HepG2 (cell line): ENCODE results near the gene ZFPL1. TPM values are rescaled to one million over a fixed set of nuclear protein-coding genes. Genes with fewer than 3 reads are reported as not detected.
A peak's percentile ranks its signal among the peaks of the same experiment; 100 is the strongest.

ENCODE experiments used
- BCL3 ChIP-seq: sonication (generic); formaldehyde crosslinking; IDR thresholded peaks from 2 replicates; pipeline ENCODE4 v1.5.1; 2020; ENCODE audit warnings: mild to moderate bottlenecking, missing genetic modification reagents, moderate library complexity
- DBP ChIP-seq: sonication (generic); formaldehyde crosslinking; IDR thresholded peaks from 2 replicates; pipeline ENCODE4 v1.4.0; 2020; ENCODE audit warnings: missing genetic modification reagents; ENCODE audit errors: not compliant biosample characterization
- ESRRA ChIP-seq: sonication (generic); formaldehyde crosslinking; IDR thresholded peaks from 2 replicates; pipeline ENCODE4 v1.5.1; 2020; ENCODE audit warnings: mild to moderate bottlenecking, low read depth, missing genetic modification reagents
- GLMP ChIP-seq: sonication (generic); formaldehyde crosslinking; IDR thresholded peaks from 2 replicates; pipeline ENCODE4 v1.9.0; 2021; ENCODE audit warnings: missing genetic modification reagents, mild to moderate bottlenecking, borderline replicate concordance
- HOMEZ ChIP-seq: IDR thresholded peaks from 2 replicates; pipeline ENCODE4 v1.6.1; 2016; ENCODE audit warnings: low read depth
- KLF16 ChIP-seq, 2 experiments: sonication (generic) in 1 of 2; formaldehyde crosslinking in 1 of 2; IDR thresholded peaks; 2 replicates each; pipeline versions ENCODE4 v1.6.1 to v1.8.0; 2016 to 2023; ENCODE audit warnings: missing genetic modification reagents in 2 of 2, missing compliant biosample characterization in 1 of 2
- MIER3 ChIP-seq: IDR thresholded peaks from 2 replicates; pipeline ENCODE4 v1.6.1; 2016; ENCODE audit warnings: missing compliant biosample characterization, borderline replicate concordance
- NFYB ChIP-seq: sonication (generic); formaldehyde crosslinking; IDR thresholded peaks from 2 replicates; pipeline ENCODE4 v1.4.0; 2020; ENCODE audit warnings: missing genetic modification reagents
- RERE ChIP-seq: IDR thresholded peaks from 2 replicates; pipeline ENCODE4 v1.6.1; 2016; ENCODE audit warnings: low read depth, missing genetic modification reagents, missing compliant biosample characterization
- SPEN ChIP-seq: sonication (generic); formaldehyde crosslinking; IDR thresholded peaks from 2 replicates; pipeline ENCODE4 v1.5.1; 2020; ENCODE audit warnings: low read depth, mild to moderate bottlenecking, missing genetic modification reagents
- TBL1XR1 ChIP-seq: fragments of 150-350 bp; IDR thresholded peaks from 2 replicates; pipeline ENCODE4 v1.6.1; 2014; ENCODE audit warnings: borderline replicate concordance, low read length; ENCODE audit not compliant: partially characterized antibody
- ZBTB2 ChIP-seq: sonication (generic); formaldehyde crosslinking; IDR thresholded peaks from 2 replicates; pipeline ENCODE4 v1.8.0; 2022; ENCODE audit warnings: low read depth, missing genetic modification reagents
- ZFYVE20 ChIP-seq: sonication (generic); formaldehyde crosslinking; IDR thresholded peaks from 2 replicates; pipeline ENCODE4 v1.8.0; 2023; ENCODE audit warnings: low read depth, mild to moderate bottlenecking, moderate library complexity, missing genetic modification reagents, borderline replicate concordance
- ZNF224 ChIP-seq: sonication (generic); formaldehyde crosslinking; IDR thresholded peaks from 2 replicates; pipeline ENCODE4 v1.5.0; 2020; ENCODE audit warnings: mild to moderate bottlenecking, missing genetic modification reagents
- ZNF510 ChIP-seq: sonication (generic); formaldehyde crosslinking; IDR thresholded peaks from 2 replicates; pipeline ENCODE4 v1.4.0; 2020; ENCODE audit warnings: low read depth, mild to moderate bottlenecking, missing genetic modification reagents
- ZNF580 ChIP-seq: IDR thresholded peaks from 2 replicates; pipeline ENCODE4 v1.6.1; 2016; ENCODE audit warnings: low read depth, borderline replicate concordance
- polyA plus RNA-seq, 8 experiments: library from polyadenylated mRNA; depleted of rRNA in 3 of 8; stranded (reverse) in 7 of 8; unstranded in 1 of 8; fragments of >200 nt; fragmentation: Illumina TruSeq in 4 of 8; extraction: Trizol in 4 of 8; gene quantifications; 2 replicates each; pipeline versions ENCODE4 v1.2.1 to v1.2.3, GENCODE V29; 2011 to 2016; ENCODE audit warnings: low read depth in 4 of 8, missing spikeins in 1 of 8, mixed read lengths in 1 of 8; ENCODE audit not compliant: insufficient read depth in 1 of 8
- total RNA-seq, 5 experiments: library from RNA; depleted of rRNA; stranded (reverse); fragments of >200 nt; fragmentation: Illumina TruSeq; extraction: Trizol; gene quantifications; 2 replicates each; pipeline ENCODE4 v1.2.3, GENCODE V29; 2016; ENCODE audit warnings: low read depth in 1 of 5

ZFPL1 gene
- total and polyA plus RNA-seq, 2 of the 13 experiments (the other 11 are each of a cell fraction or from before 2014, with no cell fraction given), result 32.2 to 56.0 TPM

- TF ChIP-seq ZBTB2 (CRISPR knock-in tag), result no peak
- TF ChIP-seq DBP, result no peak
- TF ChIP-seq KLF16 (CRISPR knock-in tag; IDR thresholded peaks at IDR 0.05), result no peak
- TF ChIP-seq GLMP (CRISPR knock-in tag), result no peak
- TF ChIP-seq ZFYVE20 (CRISPR knock-in tag), result no peak
- TF ChIP-seq TBL1XR1, result no peak
- no peak for TF ChIP-seq ZNF510 (CRISPR knock-in tag)
- TF ChIP-seq ESRRA, result no peak; the same call in 1 of the 2 replicates
- no peak for TF ChIP-seq BCL3 (CRISPR knock-in tag)
- TF ChIP-seq NFYB (CRISPR knock-in tag), result peak; percentile 92
- peak; percentile 84 for TF ChIP-seq ZNF224 (CRISPR knock-in tag)
- TF ChIP-seq HOMEZ (CRISPR knock-in tag), result 0 out of 2 replicates have a peak, but pooled peaks have one; percentile 25
- no peak for TF ChIP-seq ZNF580
- TF ChIP-seq RERE (CRISPR knock-in tag), result no peak
- no peak for TF ChIP-seq MIER3 (CRISPR knock-in tag)
- 0 out of 2 replicates have a peak, but pooled peaks have one; percentile 2 for TF ChIP-seq SPEN
Measured at GRCh38 chr11:65134952-65135632, 51.1 kb downstream of the ZFPL1 start (continued).
